ENCODE measurements around the gene NRP1. TPM values are rescaled to one million over a fixed set of nuclear protein-coding genes. Genes with fewer than 3 reads are reported as not detected.

NRP1 gene
- total and polyA plus RNA-seq, 2 of the 8 experiments (the other 6 are each of a cell fraction or from before 2014, with no cell fraction given) = 1.2 to 2.1 TPM

DNA sequence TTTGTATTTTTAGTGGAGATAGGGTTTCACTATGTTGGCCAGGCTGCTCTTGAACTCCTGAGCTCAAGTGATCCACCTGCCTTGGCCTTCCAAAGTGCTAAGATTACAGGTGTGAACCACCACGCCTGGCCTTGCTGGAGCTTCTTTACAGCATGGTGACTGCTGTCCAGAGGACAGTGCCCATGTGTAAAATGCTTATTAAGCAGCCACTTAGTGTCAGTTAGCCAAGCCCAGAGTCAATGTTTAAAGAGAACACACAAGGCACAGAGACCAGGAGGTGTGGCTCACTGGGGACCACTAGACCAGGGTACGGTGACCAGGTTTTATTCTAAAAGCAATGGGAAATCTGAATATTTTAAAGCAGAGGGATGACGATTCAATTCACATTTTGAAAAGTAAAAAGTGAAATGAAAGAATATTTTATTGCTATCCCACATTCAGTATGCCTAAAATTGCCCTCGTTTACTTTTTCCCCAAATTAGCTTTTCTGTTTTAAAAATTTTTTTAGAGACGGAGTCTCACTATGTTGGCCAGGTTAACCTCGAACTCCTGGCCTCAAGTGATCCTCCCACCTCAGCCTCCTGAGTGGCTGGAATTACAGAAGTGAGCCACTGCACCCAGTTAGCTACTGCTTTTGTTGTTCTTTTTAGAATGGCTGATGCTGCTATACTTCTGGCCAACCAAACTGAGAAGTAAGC, 172.8 kb downstream of the NRP1 start:
- Histone ChIP-seq H3K4ac (replicated peaks; ENCODE audit: insufficient read length, low read depth, low read length) (no peak overlapping the region), H3K79me2 (ENCODE audit: control insufficient read depth in 1 of 2, insufficient read depth in 2 of 2, low read length in 2 of 2) (no peaks in the 10 kb centered on the region), H3K27ac (ENCODE audit: low read depth, low read length) (no peak overlapping the region), H4K91ac (replicated peaks; ENCODE audit: insufficient read length, low read length) (no peak overlapping the region), H3K4me3 (ENCODE audit: extremely low read depth in 1 of 4, insufficient read depth in 2 of 4, low read depth in 3 of 4, low read length in 4 of 4) (no peak overlapping the region), H3K14ac (ENCODE audit: insufficient read length) (no peak overlapping the region), H2BK12ac (ENCODE audit: low read depth, low read length) (no peak overlapping the region), H2BK5ac (ENCODE audit: low read depth, low read length) (no peak overlapping the region), H2BK15ac (ENCODE audit: low read length) (no peak overlapping the region), H3K9me3 (ENCODE audit: insufficient read depth in 2 of 2, low read depth in 1 of 2, low read length in 1 of 2) (no peaks in the 10 kb centered on the region; a peak in 1 of 4 replicates), H4K20me1 (replicated peaks in 1 of 2; ENCODE audit: control insufficient read depth in 1 of 2, insufficient read depth in 2 of 2, low read length in 2 of 2) (no peaks in the 10 kb centered on the region), H4K8ac (ENCODE audit: extremely low read depth, insufficient read depth, low read length) (no peak overlapping the region), H3K9ac (replicated peaks in 1 of 4; ENCODE audit: extremely low read depth in 1 of 4, low read depth in 3 of 4, low read length in 3 of 4) (no peak overlapping the region), H3K79me1 (ENCODE audit: low read depth, low read length) (no peaks in the 10 kb centered on the region), H2AFZ (ENCODE audit: low read length) (no peak overlapping the region), H3K23ac (ENCODE audit: insufficient read length) (no peak overlapping the region), H2BK120ac (replicated peaks; ENCODE audit: low read depth, low read length) (no peak overlapping the region), H3K4me1 (replicated peaks in 1 of 4; ENCODE audit: control insufficient read depth in 3 of 4, insufficient read depth in 4 of 4, low read length in 3 of 4) (peaks cover 0 to 3% (median 1%) of the 10 kb centered on the region in 4 experiments; a peak in 4 of 7 replicates), H2AK5ac (ENCODE audit: low read depth, low read length) (no peak overlapping the region), H3K23me2 (ENCODE audit: low read depth, low read length) (no peaks in the 10 kb centered on the region), H3K36me3 (ENCODE audit: control insufficient read depth in 2 of 4, insufficient read depth in 4 of 4, low read length in 3 of 4) (no peaks in the 10 kb centered on the region), H3K27me3 (replicated peaks in 1 of 4; ENCODE audit: control insufficient read depth in 3 of 4, extremely low read depth in 1 of 4, insufficient read depth in 3 of 4, low read length in 3 of 4) (no peaks in the 10 kb centered on the region), H3K4me2 (ENCODE audit: insufficient read depth in 1 of 2, low read depth in 2 of 2, low read length in 2 of 2) (no peak overlapping the region), H3K18ac (ENCODE audit: extremely low read depth, low read length) (no peak overlapping the region), H3K56ac (replicated peaks; ENCODE audit: insufficient read length, low read depth, low read length) (no peak overlapping the region), H2BK20ac (ENCODE audit: low read length) (no peak overlapping the region), H4K5ac (ENCODE audit: insufficient read length, low read depth, low read length) (no peak overlapping the region)
- ChIA-PET POLR2A (ENCODE audit: partially characterized antibody) (no interaction called here), CTCF (ENCODE audit: partially characterized antibody) (interaction anchor here (1.2 kb wide), 1 partner anchor 32 kb away, joined by 3 read pairs; no protein-coding TSS in a partner anchor)
- DNase-seq (ENCODE audit: low read depth in 1 of 2, low spot score in 2 of 2) (no peak), FAIRE-seq (no peak)
- 84% methylated on average over 6 of the region's 6 CpGs; no CpG with 5 or more reads in 1 of the 2 experiments for WGBS, 2 experiments (ENCODE audit: extremely low coverage in 1 of 2, insufficient coverage in 1 of 2, insufficient read length in 1 of 2, insufficient replicate concordance in 2 of 2, low coverage in 1 of 2, low lambda C conversion rate in 2 of 2, missing lambda C conversion rate in 1 of 2)
- no peak for TF ChIP-seq CHD2 (IDR thresholded peaks at IDR 0.05; ENCODE audit: low read length)
- no peak for TF ChIP-seq HDAC2 (IDR thresholded peaks at IDR 0.05; ENCODE audit: borderline replicate concordance in 1 of 2, low read depth in 2 of 2, low read length in 2 of 2)
- no peak for TF ChIP-seq RBBP5 (IDR thresholded peaks at IDR 0.05; ENCODE audit: borderline replicate concordance, low read depth, low read length)
- no peak for TF ChIP-seq CTBP2 (IDR thresholded peaks at IDR 0.05; ENCODE audit: borderline replicate concordance, insufficient read depth, insufficient read length, low read length)
- TF ChIP-seq SRF (IDR thresholded peaks at IDR 0.05; ENCODE audit: low read depth, low read length) = no peak
- TF ChIP-seq HDAC6 (IDR thresholded peaks at IDR 0.05; ENCODE audit: low read depth, low read length) = no peak
- TF ChIP-seq SIRT6 (IDR thresholded peaks at IDR 0.05; ENCODE audit: low read length) = no peak
- no peak for TF ChIP-seq CHD1 (IDR thresholded peaks at IDR 0.05; ENCODE audit: low read depth, low read length)
- no peak for TF ChIP-seq GABPA (IDR thresholded peaks at IDR 0.05; ENCODE audit: borderline replicate concordance, insufficient read depth, low read length)
- TF ChIP-seq PHF8 (conservative IDR thresholded peaks at IDR 0.05; ENCODE audit: low read depth, low read length) = no peak
- no peak for TF ChIP-seq EZH2 (IDR thresholded peaks at IDR 0.05; ENCODE audit: low read depth, low read length, severe bottlenecking)
- no peak for TF ChIP-seq RXRA (IDR thresholded peaks at IDR 0.05; ENCODE audit: insufficient read depth, low read depth, low read length)
- TF ChIP-seq BRCA1 (IDR thresholded peaks at IDR 0.05; ENCODE audit: low read depth, low read length) = no peak
